ENCODE results near the gene PRKAG1. TPM values are rescaled to one million over a fixed set of nuclear protein-coding genes. Genes with fewer than 3 reads are reported as not detected.

The PRKAG1 gene
- total and polyA plus RNA-seq, 2 donors (not counting 1 experiment from before 2014, with no cell fraction given), result 28.5 to 60.0 TPM

- ChIA-PET CTCF (interaction anchor here (0.7 to 3.2 kb wide), 10 partner anchors 11 to 166 kb away, joined by 3 to 27 read pairs (median 4); partner anchors contain the start of gene LMBR1L), POLR2A (interaction anchor here (0.7 to 1.9 kb wide), 4 partner anchors 9 to 37 kb away, joined by 3 to 19 read pairs (median 4); no protein-coding TSS in a partner anchor)
- peak overlapping the region; percentile 79 to 88 (median 86) for H3K4me3 ChIP-seq (ENCODE audit: control extremely low read depth in 1 of 5, extremely low read depth in 1 of 5, insufficient read depth in 1 of 5, low read depth in 2 of 5, low read length in 4 of 5)
- TF ChIP-seq CTCF (IDR thresholded peaks at IDR 0.05) (no peak), EZH2 (IDR thresholded peaks at IDR 0.05; ENCODE audit: borderline replicate concordance, insufficient read depth, low read depth, low read length, poor library complexity, severe bottlenecking) (no peak)
- peaks cover 0 to 32% of the 10 kb centered on the region in 2 experiments for H3K36me3 ChIP-seq (replicated peaks in 1 of 2; ENCODE audit: control extremely low read depth in 1 of 2, control insufficient read depth in 1 of 2, extremely low read depth in 1 of 2, insufficient read depth in 2 of 2, low read length in 1 of 2)
- H3K9ac ChIP-seq (ENCODE audit: low read length), result peak overlapping the region; percentile 91
- peaks cover 29% of the 10 kb centered on the region for H3K4me1 Mint-ChIP-seq
- peak overlapping the region; percentile 91 for H3K4me3 Mint-ChIP-seq
- H3K4me1 ChIP-seq (ENCODE audit: control insufficient read depth in 2 of 2, insufficient read depth in 2 of 2, low read length in 2 of 2), result peaks cover 18 to 21% of the 10 kb centered on the region in 2 donors
- no peaks in the 10 kb centered on the region for H3K9me3 Mint-ChIP-seq (ENCODE audit: insufficient read depth)
- no peak for DNase-seq
- no peaks in the 10 kb centered on the region for H3K9me3 ChIP-seq (ENCODE audit: control extremely low read depth in 1 of 3, control insufficient read depth in 2 of 3, insufficient read depth in 1 of 3, low read length in 2 of 3)
- intact Hi-C loops (cut with micrococcal nuclease), result loop anchor here (2.0 kb wide), 1 partner anchor 348 kb away; the partner anchor contains the start of gene SPATS2
- peak overlapping the region; percentile 95 to 99 for H3K27ac ChIP-seq (ENCODE audit: low read length in 2 of 2)
- peak overlapping the region; percentile 85 for H3K4me2 ChIP-seq (replicated peaks; ENCODE audit: low read depth, low read length, poor library complexity, severe bottlenecking)
- peaks cover 43% of the 10 kb centered on the region for H3K79me2 ChIP-seq (ENCODE audit: control insufficient read depth, insufficient read depth, low read length)
- H3K27ac Mint-ChIP-seq, result peak overlapping the region; percentile 98
- H3K27me3 ChIP-seq (replicated peaks in 1 of 4; ENCODE audit: control extremely low read depth in 1 of 4, control insufficient read depth in 3 of 4, insufficient read depth in 4 of 4, low read length in 3 of 4), result no peaks in the 10 kb centered on the region
- H3K27me3 Mint-ChIP-seq, result no peaks in the 10 kb centered on the region
- H2AFZ ChIP-seq (ENCODE audit: insufficient read depth, low read depth, low read length, poor library complexity, severe bottlenecking), result peak overlapping the region; percentile 67
- H4K20me1 ChIP-seq (ENCODE audit: control insufficient read depth, insufficient read depth, low read length, poor library complexity, severe bottlenecking), result peaks cover 5% of the 10 kb centered on the region
- ATAC-seq (ENCODE audit: low read depth), result peak; percentile 52
- no CpG with 5 or more reads among the region's 8 CpGs for WGBS (ENCODE audit: insufficient coverage)
These were observed 499 bp upstream of the PRKAG1 start for GRCh38 chr12:49019120-49019430.

DNA sequence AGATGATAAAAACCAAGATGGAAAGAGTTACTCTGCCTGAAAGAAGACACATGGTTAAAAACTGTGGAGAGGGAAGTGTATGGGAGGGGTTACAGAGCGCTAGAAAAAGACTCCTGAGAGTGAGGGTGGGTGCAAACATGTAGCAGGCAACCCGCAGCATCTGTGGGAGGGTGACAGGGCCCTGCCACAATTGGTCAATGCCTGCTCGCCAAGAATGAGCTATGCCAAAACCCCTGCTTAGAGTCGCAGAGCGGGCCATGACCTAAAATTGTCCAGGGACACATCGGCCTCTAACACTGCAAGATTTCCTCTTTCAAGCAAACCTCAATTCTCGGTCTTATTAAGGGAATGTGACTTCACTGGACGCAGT, 700 bp downstream of the PRKAG1 start:
- H3K9me3 Mint-ChIP-seq (ENCODE audit: insufficient read depth), result no peaks in the 10 kb centered on the region
- TF ChIP-seq EZH2 (IDR thresholded peaks at IDR 0.05; ENCODE audit: borderline replicate concordance, insufficient read depth, low read depth, low read length, poor library complexity, severe bottlenecking) (no peak), CTCF (IDR thresholded peaks at IDR 0.05) (no peak)
- Histone ChIP-seq H3K4me1 (ENCODE audit: control insufficient read depth in 2 of 2, insufficient read depth in 2 of 2, low read length in 2 of 2) (peaks cover 18 to 21% of the 10 kb centered on the region in 2 donors), H4K20me1 (ENCODE audit: control insufficient read depth, insufficient read depth, low read length, poor library complexity, severe bottlenecking) (peaks cover 17% of the 10 kb centered on the region), H3K4me2 (replicated peaks; ENCODE audit: low read depth, low read length, poor library complexity, severe bottlenecking) (peak overlapping the region; percentile 85), H3K4me3 (ENCODE audit: control extremely low read depth in 1 of 5, extremely low read depth in 1 of 5, insufficient read depth in 1 of 5, low read depth in 2 of 5, low read length in 4 of 5) (peak overlapping the region; percentile 77 to 88 (median 83)), H3K9me3 (ENCODE audit: control extremely low read depth in 1 of 3, control insufficient read depth in 2 of 3, insufficient read depth in 1 of 3, low read length in 2 of 3) (no peaks in the 10 kb centered on the region), H3K79me2 (ENCODE audit: control insufficient read depth, insufficient read depth, low read length) (peaks cover 45% of the 10 kb centered on the region), H3K36me3 (replicated peaks in 1 of 2; ENCODE audit: control extremely low read depth in 1 of 2, control insufficient read depth in 1 of 2, extremely low read depth in 1 of 2, insufficient read depth in 2 of 2, low read length in 1 of 2) (peaks cover 0 to 23% of the 10 kb centered on the region in 2 experiments), H3K27ac (ENCODE audit: low read length in 2 of 2) (peak overlapping the region; percentile 95 to 99), H3K27me3 (replicated peaks in 1 of 4; ENCODE audit: control extremely low read depth in 1 of 4, control insufficient read depth in 3 of 4, insufficient read depth in 4 of 4, low read length in 3 of 4) (no peaks in the 10 kb centered on the region), H3K9ac (ENCODE audit: low read length) (peak overlapping the region; percentile 91), H2AFZ (ENCODE audit: insufficient read depth, low read depth, low read length, poor library complexity, severe bottlenecking) (peak overlapping the region; percentile 68)
- peak overlapping the region; percentile 91 for H3K4me3 Mint-ChIP-seq
- intact Hi-C loops (cut with micrococcal nuclease), result loop anchor here (1.0 to 2.0 kb wide), 11 partner anchors 21 to 349 kb away; partner anchors contain the start of genes ARF3, DDX23, KMT2D and LMBR1L
- POLR2A ChIA-PET, result interaction anchor here (0.6 kb wide), 1 partner anchor 19 kb away, joined by 3 read pairs; the partner anchor contains the start of gene DDN
- ATAC-seq (ENCODE audit: low read depth) (no peak), DNase-seq (no peak)
- H3K4me1 Mint-ChIP-seq, result peaks cover 29% of the 10 kb centered on the region
- 0% methylated on average over 8 of the region's 8 CpGs for WGBS (ENCODE audit: insufficient coverage)
- H3K27ac Mint-ChIP-seq, result peak overlapping the region; percentile 98
- H3K27me3 Mint-ChIP-seq, result no peaks in the 10 kb centered on the region
- CTCF ChIA-PET, result interaction anchor here (0.6 to 7.2 kb wide), 8 partner anchors 21 to 165 kb away, joined by 3 to 61 read pairs (median 4); partner anchors contain the start of genes DDN, FKBP11 and WNT1

All from B cell (primary cell).